Endodermal cell (in vitro differentiated cells): Measurements from ENCODE around the gene TRIB2. TPM values are rescaled to one million over a fixed set of nuclear protein-coding genes. Genes with fewer than 3 reads are reported as not detected.

Experiments
- DNase-seq: peaks from one replicate; pipeline ENCODE4 v3.0.0-alpha.2; 2017
- H3K27ac ChIP-seq: 2 replicates; pipeline ENCODE4 v1.5.1; 2013; ENCODE audit warnings: mild to moderate bottlenecking, low read depth, low read length, moderate library complexity
- H3K27me3 ChIP-seq: 2 replicates; pipeline ENCODE4 v1.6.1; 2013; ENCODE audit warnings: mild to moderate bottlenecking, low read length, moderate library complexity; ENCODE audit not compliant: insufficient read depth, control insufficient read depth, poor library complexity, severe bottlenecking
- H3K36me3 ChIP-seq: 2 replicates; pipeline ENCODE4 v1.7.0; 2013; ENCODE audit warnings: mild to moderate bottlenecking, low read length, moderate library complexity; ENCODE audit not compliant: control insufficient read depth, insufficient read depth
- H3K4me1 ChIP-seq: one replicate; pipeline ENCODE4 v1.7.0; 2013; ENCODE audit warnings: low read length; ENCODE audit not compliant: control insufficient read depth, insufficient read depth
- H3K4me3 ChIP-seq: 2 replicates; pipeline ENCODE4 v1.5.1; 2013; ENCODE audit warnings: mild to moderate bottlenecking, low read length, moderate library complexity
- H3K9ac ChIP-seq: 2 replicates; pipeline ENCODE4 v1.6.1; 2013; ENCODE audit warnings: mild to moderate bottlenecking, low read length, moderate library complexity; ENCODE audit not compliant: poor library complexity, severe bottlenecking; ENCODE audit errors: extremely low read depth
- H3K9me3 ChIP-seq: 2 replicates; pipeline ENCODE4 v1.6.1; 2013; ENCODE audit warnings: mild to moderate bottlenecking, low read length, moderate library complexity; ENCODE audit not compliant: control insufficient read depth
- H3K27ac Mint-ChIP-seq: 2 replicates; pipeline ENCODE4 v1.8.0; 2020; ENCODE audit warnings: mixed read lengths
- H3K27me3 Mint-ChIP-seq: 2 replicates; pipeline ENCODE4 v1.8.0; 2021; ENCODE audit warnings: mild to moderate bottlenecking, mixed read lengths; ENCODE audit not compliant: insufficient read depth
- H3K36me3 Mint-ChIP-seq: 2 replicates; pipeline ENCODE4 v1.8.0; 2020; ENCODE audit warnings: low read depth, mixed read lengths
- H3K4me1 Mint-ChIP-seq: 2 replicates; pipeline ENCODE4 v1.8.0; 2020; ENCODE audit warnings: mixed read lengths
- H3K4me3 Mint-ChIP-seq: 2 replicates; pipeline ENCODE4 v1.8.0; 2020; ENCODE audit warnings: mild to moderate bottlenecking, moderate library complexity, mixed read lengths
- H3K9me3 Mint-ChIP-seq: 2 replicates; pipeline ENCODE4 v1.8.0; 2020; ENCODE audit warnings: mild to moderate bottlenecking, mixed read lengths
- WGBS, 2 experiments: methylation state at CpG; one replicate each; pipeline versions ENCODE4 v1.1.5 to v1.1.7; 2013; ENCODE audit warnings: missing lambda C conversion rate in 2 of 2, mixed read lengths in 1 of 2; ENCODE audit not compliant: insufficient coverage in 1 of 2, insufficient read length in 1 of 2; 5-methylcytosine and 5-hydroxymethylcytosine counted together
- total RNA-seq, 2 donors: library from RNA; stranded (reverse); fragmentation: NEBNext Ultra II Directional in 1 of 2; extraction: Animal tissue kit (Norgen Biotek cat#: 25700) in 1 of 2; gene quantifications; 2 replicates in 1 of 2; 3 replicates in 1 of 2; pipeline ENCODE4 v1.2.1, GENCODE V29; 2021
- TF ChIP-seq, protein P1 (sequence below): fragments of 200-600 bp; sonication (generic); conservative IDR thresholded peaks from 2 replicates; pipeline ENCODE4 v1.5.0; 2021; ENCODE audit warnings: antibody characterized with exemption, mild to moderate bottlenecking

Gene TRIB2
- total RNA-seq, 2 donors from 2014 or later, result 23.8 to 29.8 TPM

DNA sequence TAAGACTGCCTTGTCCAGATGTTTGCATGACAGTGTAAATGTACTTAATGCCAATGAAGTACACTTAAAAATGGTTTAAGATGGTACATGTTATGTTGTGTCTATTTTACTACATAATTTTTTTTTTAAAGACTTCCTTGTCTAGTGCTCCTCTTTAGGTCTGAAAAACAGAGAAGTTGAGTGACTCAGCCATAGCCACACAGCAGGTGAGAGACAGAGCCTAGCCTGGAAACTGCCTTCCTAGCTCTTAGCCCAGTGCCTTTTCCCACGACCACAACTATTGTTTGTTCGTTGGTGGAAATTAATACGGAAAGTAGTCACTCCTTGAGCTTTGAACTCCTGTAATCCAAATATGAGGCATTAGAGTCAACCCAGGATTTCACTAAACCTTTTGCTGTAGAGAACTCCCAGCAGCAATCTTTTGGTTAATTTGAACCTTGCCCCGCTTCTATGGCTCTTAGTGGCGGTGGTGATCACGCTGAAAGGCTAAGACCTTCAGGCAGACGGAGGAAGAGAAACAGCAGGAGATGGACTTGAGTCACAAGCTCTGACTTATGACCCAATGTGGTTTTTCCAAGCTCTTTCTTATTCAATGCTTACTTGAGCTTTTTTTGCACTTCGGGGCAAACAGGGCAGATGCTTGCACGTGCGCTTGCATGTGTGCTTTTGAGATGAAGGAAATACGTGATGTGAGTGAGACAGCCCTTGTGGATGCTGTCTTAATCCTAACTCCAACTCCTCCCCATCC, 21.2 kb downstream of the TRIB2 start:
- Histone ChIP-seq H3K4me1 (no peaks in the 10 kb centered on the region), H3K9ac (no peak overlapping the region), H3K4me3 (no peak overlapping the region), H3K36me3 (no peaks in the 10 kb centered on the region), H3K9me3 (no peaks in the 10 kb centered on the region), H3K27me3 (no peaks in the 10 kb centered on the region), H3K27ac (no peak overlapping the region)
- no peak overlapping the region for H3K4me3 Mint-ChIP-seq
- no peaks in the 10 kb centered on the region for H3K27me3 Mint-ChIP-seq
- peaks cover 43% of the 10 kb centered on the region for H3K36me3 Mint-ChIP-seq
- DNase-seq, result no peak
- no peak overlapping the region for H3K27ac Mint-ChIP-seq
- H3K9me3 Mint-ChIP-seq, result no peaks in the 10 kb centered on the region
- peaks cover 2% of the 10 kb centered on the region for H3K4me1 Mint-ChIP-seq
- 92 to 93% methylated on average over 7 to 10 of the region's 11 CpGs for WGBS, 2 experiments
- TF ChIP-seq, protein P1, sequence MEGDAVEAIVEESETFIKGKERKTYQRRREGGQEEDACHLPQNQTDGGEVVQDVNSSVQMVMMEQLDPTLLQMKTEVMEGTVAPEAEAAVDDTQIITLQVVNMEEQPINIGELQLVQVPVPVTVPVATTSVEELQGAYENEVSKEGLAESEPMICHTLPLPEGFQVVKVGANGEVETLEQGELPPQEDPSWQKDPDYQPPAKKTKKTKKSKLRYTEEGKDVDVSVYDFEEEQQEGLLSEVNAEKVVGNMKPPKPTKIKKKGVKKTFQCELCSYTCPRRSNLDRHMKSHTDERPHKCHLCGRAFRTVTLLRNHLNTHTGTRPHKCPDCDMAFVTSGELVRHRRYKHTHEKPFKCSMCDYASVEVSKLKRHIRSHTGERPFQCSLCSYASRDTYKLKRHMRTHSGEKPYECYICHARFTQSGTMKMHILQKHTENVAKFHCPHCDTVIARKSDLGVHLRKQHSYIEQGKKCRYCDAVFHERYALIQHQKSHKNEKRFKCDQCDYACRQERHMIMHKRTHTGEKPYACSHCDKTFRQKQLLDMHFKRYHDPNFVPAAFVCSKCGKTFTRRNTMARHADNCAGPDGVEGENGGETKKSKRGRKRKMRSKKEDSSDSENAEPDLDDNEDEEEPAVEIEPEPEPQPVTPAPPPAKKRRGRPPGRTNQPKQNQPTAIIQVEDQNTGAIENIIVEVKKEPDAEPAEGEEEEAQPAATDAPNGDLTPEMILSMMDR, result no peak

DNA sequence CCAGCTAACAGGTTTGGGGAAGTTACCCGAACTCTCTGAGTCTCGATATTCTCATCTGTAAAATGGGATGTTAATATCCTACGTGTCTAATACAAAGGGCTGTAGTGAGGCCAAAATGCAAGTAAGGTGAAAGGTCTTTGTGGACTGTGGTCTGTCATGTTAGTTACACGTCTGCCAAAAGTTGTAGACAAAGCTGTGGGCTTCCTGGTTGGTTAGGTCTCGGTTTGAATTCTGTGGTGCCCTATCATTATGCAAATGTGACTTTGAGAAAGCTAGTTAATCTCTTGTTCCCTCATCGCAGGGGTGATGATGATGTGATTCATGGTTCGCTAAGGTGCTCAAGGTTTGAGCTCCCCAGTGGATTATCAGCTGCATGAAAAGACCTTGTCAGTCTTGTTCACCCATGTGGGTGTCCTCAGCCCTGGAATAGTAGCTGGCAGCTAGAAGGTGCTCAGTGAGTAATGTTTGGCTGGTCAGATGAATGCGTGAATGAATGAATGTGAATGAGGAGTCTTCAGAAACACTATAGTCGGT, 23.1 kb downstream of the TRIB2 start:
- WGBS, 2 experiments, result 93 to 94% methylated on average over 6 to 9 of the region's 9 CpGs

DNA sequence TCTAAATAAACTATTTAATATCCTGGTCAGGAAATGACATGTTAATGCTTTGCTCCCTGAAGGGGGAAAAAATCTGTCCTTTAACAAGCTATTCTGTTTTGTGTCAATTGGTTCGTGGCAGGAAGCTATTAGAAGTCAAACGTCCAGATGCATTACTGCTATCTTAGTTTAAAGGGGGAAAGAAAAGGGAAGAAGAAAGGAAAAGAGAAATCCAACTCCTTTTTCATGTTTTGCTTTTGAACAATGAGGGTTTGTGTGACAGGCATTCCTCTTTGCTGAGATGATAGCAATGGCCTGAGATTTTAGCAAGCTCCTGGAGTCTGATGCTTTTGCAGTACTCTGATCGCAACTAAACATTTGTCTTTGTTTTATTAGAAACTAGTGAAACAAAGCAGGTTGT, 24.6 kb downstream of the TRIB2 start:
- no peak overlapping the region for H3K9ac ChIP-seq
- H3K4me1 ChIP-seq, result no peaks in the 10 kb centered on the region
- TF ChIP-seq, protein P1, result no peak
- H3K36me3 ChIP-seq, result no peaks in the 10 kb centered on the region
- DNase-seq, result no peak
- Mint-ChIP-seq H3K9me3 (no peaks in the 10 kb centered on the region), H3K27ac (no peak overlapping the region), H3K27me3 (no peaks in the 10 kb centered on the region), H3K36me3 (peaks cover 37% of the 10 kb centered on the region), H3K4me1 (peaks cover 2% of the 10 kb centered on the region), H3K4me3 (no peak overlapping the region)
- H3K9me3 ChIP-seq, result no peaks in the 10 kb centered on the region
- H3K27ac ChIP-seq, result no peak overlapping the region
- H3K4me3 ChIP-seq, result no peak overlapping the region
- 90% methylated on average over 3 of the region's 3 CpGs for WGBS, 2 experiments
- no peaks in the 10 kb centered on the region for H3K27me3 ChIP-seq

More for the DNA sequence above, 23.1 kb downstream of the TRIB2 start:
- H3K9me3 Mint-ChIP-seq, result no peaks in the 10 kb centered on the region
- Histone ChIP-seq H3K9ac (no peak overlapping the region), H3K4me1 (no peaks in the 10 kb centered on the region), H3K9me3 (no peaks in the 10 kb centered on the region), H3K27ac (no peak overlapping the region), H3K27me3 (no peaks in the 10 kb centered on the region), H3K4me3 (no peak overlapping the region), H3K36me3 (no peaks in the 10 kb centered on the region)
- peaks cover 43% of the 10 kb centered on the region for H3K36me3 Mint-ChIP-seq
- H3K27ac Mint-ChIP-seq, result no peak overlapping the region
- DNase-seq, result no peak
- TF ChIP-seq, protein P1, result no peak
- peaks cover 2% of the 10 kb centered on the region for H3K4me1 Mint-ChIP-seq
- H3K4me3 Mint-ChIP-seq, result no peak overlapping the region
- H3K27me3 Mint-ChIP-seq, result no peaks in the 10 kb centered on the region
